DMS114 treated with DMSO at 0.1 percent for 48 hours (cell line): ENCODE results near the gene NHERF2.
A peak's percentile ranks its signal among the peaks of the same experiment; 100 is the strongest.
"Not testable (repeated sequence)": the region's sequence is repeated elsewhere in the genome, so short reads cannot be mapped to it uniquely, and the experiment has no call there.

Experiments
- DNase-seq: peaks from one replicate; lab custom pipeline; 2025; ENCODE audit not compliant: unreplicated experiment; lab: John Stamatoyannopoulos, UW

Gene NHERF2

GRCh38 chr16:2005646-2006045 is 21.1 kb upstream of the NHERF2 start:
- no peak for DNase-seq

GRCh38 chr16:2006317-2006716 is 20.4 kb upstream of the NHERF2 start:
- no peak for DNase-seq

- DNase-seq = no peak
These were observed 19.4 kb upstream of the NHERF2 start for GRCh38 chr16:2007081-2007836.

DNA sequence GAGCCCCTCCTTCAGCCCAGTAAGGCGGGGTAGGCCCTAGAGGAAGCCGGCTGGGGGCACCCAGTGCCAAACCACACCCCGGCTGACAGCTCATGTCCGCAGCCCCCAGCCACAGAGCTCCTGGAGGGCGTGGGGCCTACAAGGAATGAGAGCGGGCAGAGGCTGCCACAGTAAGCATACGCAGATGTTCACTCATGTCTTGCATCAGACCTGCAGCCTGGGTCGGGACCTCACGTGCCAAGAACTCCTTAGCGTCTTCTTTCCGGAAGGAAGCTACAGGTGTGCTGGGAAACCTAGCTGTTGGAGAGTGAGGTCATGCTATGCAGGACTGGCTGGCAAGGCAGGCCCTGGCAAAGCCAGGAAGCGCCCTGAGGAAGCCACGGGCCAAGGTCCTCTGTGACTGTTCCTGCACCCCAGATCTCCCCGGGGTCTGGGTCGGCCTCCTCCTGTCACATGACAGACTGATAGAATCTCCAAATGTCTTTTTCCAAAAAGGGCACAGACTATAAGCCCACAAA is 18.6 kb upstream of the NHERF2 start:
- no peak for DNase-seq

DNA sequence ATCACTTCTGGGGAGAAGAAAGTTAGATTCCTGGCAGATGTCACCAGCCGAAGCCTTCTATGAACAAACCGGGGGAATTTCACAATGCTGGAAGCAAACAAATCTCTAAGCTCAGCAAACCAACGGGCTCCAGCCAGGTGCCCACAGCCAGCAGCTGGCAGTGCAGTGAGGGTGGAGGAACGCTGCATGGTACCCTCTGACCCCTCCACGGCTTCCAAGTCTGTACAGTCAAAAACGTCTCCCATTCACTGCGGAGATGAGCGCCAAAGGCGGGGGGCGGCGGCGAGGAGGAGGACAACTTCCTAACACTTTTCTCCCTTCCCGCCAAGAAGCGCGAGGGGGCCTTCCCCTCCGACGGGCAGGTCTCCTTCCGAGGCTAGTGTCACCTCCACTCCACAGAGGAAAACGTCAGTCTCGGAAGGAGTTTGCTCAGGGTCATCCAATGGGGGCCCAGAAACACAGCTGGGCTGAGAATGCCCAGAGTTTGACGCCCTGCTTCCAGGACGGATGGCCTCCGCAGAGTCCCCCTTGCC is 18.0 kb upstream of the NHERF2 start:
- no peak for DNase-seq

GRCh38 chr16:2009164-2009711 is 17.5 kb upstream of the NHERF2 start:
- DNase-seq = no peak

DNA sequence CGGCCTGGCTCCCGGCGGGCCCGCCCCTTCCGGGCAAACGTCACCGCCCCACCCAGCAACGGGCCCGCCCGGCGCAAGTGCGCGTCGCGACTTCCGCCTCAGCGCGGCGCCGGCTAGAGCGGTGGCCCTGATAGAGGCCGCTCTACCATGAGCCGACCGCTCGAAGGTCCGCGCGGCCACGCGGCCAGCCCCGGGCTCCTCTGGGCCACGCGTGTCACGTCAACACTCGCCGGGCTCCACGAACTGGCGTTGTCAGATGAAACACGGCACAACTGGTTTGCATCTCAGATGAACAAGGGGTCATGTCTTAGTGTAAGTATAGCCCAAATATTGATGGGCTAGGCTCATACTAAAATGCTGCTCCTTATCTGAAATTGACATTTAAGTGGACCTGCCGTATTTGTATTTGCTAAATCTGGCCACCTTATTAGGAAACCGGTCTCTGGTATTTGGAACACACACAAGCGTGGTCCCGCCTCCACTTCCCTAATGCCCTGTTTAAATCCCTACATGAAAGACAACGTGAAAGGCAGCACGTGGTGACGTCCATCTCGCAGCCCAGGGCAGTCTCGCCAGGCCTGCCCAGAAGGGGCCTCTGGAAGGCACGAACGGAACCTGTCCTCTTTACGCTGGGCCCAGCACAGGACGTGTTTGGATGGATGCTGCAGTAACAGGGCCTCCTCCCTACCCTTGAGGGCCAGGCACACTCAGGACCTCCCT is 16.8 kb upstream of the NHERF2 start, which contains the start of gene ZNF598:
Gene ZNF598, minus strand, starts transcription at position 31 of the 720 bp plus-strand sequence.
- DNase-seq = peak; percentile 50

GRCh38 chr16:2011726-2012125 is 15.0 kb upstream of the NHERF2 start:
- DNase-seq = not testable (repeated sequence)

- no peak for DNase-seq
These were observed 13.2 kb upstream of the NHERF2 start for GRCh38 chr16:2013527-2013926.

DNA sequence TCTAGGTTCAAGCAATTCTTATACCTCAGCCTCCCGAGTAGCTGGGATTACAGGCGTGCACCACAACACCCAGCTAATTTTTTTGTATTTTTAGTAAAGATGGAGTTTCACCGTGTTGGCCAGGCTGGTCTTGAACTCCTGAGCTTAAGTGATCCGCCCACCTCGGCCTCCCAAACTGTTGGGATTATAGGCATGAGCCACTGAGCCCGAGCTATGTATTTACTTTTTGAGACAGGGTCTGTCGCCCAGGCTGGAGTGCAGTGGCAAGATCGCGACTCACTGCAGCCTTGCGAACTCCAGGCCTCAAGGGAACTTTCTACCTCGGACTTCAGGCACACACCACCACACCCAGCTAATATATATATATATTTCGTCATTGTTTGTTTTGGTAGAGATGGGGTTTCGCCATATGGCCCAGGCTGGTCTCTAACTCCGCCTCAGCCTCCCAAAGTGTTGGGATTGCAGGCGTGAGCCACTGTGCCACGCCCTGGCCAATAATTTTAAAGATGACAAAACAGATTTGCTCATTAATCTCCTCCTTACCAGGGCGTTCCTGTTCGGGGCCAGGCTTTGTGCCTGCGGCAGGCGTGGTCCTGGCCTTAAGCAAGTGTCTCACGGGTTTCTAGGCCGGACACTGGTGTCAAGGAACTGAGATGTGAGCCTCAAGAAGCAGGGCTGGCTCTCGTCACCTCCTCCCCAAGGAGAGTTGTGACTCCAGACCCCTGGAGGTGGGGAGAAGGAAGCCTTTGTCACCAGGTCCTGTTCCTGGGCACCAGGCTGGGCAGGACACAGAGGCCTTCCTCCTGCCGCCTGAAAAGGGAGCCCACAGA is 11.4 kb upstream of the NHERF2 start:
- DNase-seq = no peak

GRCh38 chr16:2015947-2016208 is 10.8 kb upstream of the NHERF2 start:
- no peak for DNase-seq

GRCh38 chr16:2016407-2016922 is 10.2 kb upstream of the NHERF2 start:
- DNase-seq = no peak

GRCh38 chr16:2019518-2019920 is 7.2 kb upstream of the NHERF2 start, which contains the start of gene NPW:
NPW (plus strand) TSS chr16:2019785.
- DNase-seq = no peak

- DNase-seq = no peak
These were observed 6.5 kb upstream of the NHERF2 start for GRCh38 chr16:2019921-2020831.

DNA sequence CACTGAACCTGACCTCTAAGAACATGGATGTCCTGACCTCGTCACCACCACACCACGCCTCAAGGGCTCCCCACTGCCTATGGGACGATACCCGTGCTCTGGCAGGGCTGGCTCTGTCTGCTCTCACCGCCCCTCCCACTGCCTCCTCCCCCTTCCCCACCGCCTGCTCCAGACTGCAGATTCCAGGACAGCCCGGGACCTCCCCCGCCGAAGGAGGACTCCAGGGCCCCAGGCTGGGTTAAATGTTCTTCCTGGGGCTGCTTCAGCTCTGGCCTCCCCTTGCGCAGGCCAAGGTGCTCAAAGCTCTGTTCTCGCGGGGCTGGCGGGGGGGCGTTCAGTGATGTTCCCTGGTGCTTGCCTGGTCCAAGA is 4.0 kb upstream of the NHERF2 start:
- peak; percentile 71 for DNase-seq

DNA sequence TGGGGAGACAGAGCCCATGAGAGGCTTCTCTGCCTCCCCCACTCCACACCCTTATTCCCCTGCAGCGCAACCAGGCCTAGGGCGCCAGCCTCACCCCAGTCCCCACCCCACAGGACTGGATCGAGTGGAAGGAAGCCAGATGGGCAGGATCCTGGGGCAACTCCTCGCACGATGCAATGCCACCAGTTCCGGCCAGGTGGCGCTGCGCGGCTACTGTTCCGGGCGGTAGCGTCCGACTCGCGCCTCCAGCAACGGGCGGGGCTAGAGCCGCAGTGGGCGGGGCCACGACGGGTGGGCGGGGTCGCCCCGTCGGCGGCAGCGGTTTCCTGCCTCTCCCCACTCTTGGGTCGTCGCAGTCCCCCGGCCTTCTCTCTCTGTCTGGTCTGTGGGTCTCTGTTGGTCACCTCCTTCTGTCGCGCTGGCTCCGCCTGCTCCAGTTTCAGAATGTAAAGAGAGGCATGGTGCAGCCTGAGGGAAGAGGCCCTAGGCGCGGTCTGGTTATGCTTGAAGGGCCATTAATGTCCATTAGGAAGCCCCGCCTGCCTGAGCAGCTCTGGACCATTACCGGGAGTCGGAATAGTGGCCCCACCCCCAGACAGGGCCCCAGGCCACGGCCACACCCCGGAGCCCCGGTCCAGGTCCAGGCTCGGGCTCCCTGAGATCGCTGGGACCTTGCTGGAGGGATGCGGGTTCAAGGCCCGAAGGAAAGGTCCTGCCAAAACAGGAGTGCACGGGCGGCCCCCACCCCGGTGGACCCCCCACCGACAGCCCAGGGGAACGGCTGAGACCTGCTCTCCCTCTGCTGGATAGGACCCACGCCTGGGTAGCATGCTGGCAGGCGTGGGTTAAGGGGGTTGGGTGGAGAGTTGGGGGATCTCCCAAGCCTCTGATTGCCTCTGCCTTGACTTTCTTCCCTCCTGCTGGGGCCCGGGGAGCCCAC is 3.3 kb upstream of the NHERF2 start:
- peak; percentile 71 for DNase-seq

- DNase-seq = no peak
These were observed 2.7 kb upstream of the NHERF2 start for GRCh38 chr16:2024032-2024420.

DNA sequence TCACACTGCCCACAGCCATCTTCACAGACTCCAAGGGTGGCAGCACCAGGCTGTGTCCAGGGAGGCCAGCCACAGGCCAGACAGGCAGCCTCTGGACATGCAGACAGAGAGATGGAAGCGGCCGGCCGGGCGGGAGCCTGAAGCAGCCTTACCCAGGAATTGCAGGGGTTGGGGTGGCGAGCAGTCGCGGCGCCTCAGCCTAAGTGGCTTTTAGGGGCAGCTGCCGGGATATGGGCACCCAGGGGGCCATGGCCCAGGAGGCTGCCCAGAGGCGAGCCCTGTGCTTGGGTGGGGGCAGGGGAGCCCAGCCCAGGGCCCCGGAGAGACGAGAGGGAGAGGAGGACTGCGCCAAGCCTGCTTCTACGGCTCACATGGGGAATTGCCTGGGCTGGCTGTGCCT is 1.5 kb upstream of the NHERF2 start:
- DNase-seq = no peak
